Measurements from ENCODE around the gene TMEM109.
A peak's percentile ranks its signal among the peaks of the same experiment; 100 is the strongest.

The TMEM109 gene

GRCh38 chr11:60913793-60914632 is at the start of gene TMEM109:
TSS of gene TMEM109 (plus strand) at chr11:60914158. CDS start at chr11:60919694, 5,536 bp downstream.
- DNase-seq: peak; percentile 97

- DNase-seq: peak; percentile 63
Measured at GRCh38 chr11:60864856-60865513, 49.0 kb upstream of the TMEM109 start.

GRCh38 chr11:60866911-60867870 is 46.8 kb upstream of the TMEM109 start, which contains the start of gene ZP1:
TSS of gene ZP1 (plus strand) at chr11:60867542. CDS start at chr11:60867562, 20 bp downstream.
- DNase-seq: peak; percentile 92

GRCh38 chr11:60867871-60868681 is 45.9 kb upstream of the TMEM109 start:
- no peak for DNase-seq

GRCh38 chr11:60868682-60869450 is 45.1 kb upstream of the TMEM109 start:
- no peak for DNase-seq

- no peak for DNase-seq
Measured at GRCh38 chr11:60869451-60869825, 44.5 kb upstream of the TMEM109 start.

- DNase-seq: peak; percentile 96
Measured at GRCh38 chr11:60870276-60870675, 43.7 kb upstream of the TMEM109 start.

GRCh38 chr11:60870733-60871377 is 43.1 kb upstream of the TMEM109 start:
- no peak for DNase-seq

GRCh38 chr11:60871378-60872061 is 42.4 kb upstream of the TMEM109 start:
- peak; percentile 44 for DNase-seq

GRCh38 chr11:60872124-60872960 is 41.6 kb upstream of the TMEM109 start:
- no peak for DNase-seq

- peak; percentile 23 for DNase-seq
Measured at GRCh38 chr11:60872961-60873524, 40.9 kb upstream of the TMEM109 start.

- peak; percentile 34 for DNase-seq
Measured at GRCh38 chr11:60873533-60873932, 40.4 kb upstream of the TMEM109 start.

- no peak for DNase-seq
Measured at GRCh38 chr11:60874421-60875365, 39.3 kb upstream of the TMEM109 start.

- no peak for DNase-seq
Measured at GRCh38 chr11:60875366-60876167, 38.4 kb upstream of the TMEM109 start.

- DNase-seq: no peak
Measured at GRCh38 chr11:60876168-60876485, 37.8 kb upstream of the TMEM109 start.

- no peak for DNase-seq
Measured at GRCh38 chr11:60878245-60879101, 35.5 kb upstream of the TMEM109 start.
